ENCODE data around the gene DDX56.
A peak's percentile ranks its signal among the peaks of the same experiment; 100 is the strongest.
"Not testable (repeated sequence)": the region's sequence is repeated elsewhere in the genome, so short reads cannot be mapped to it uniquely, and the experiment has no call there.

Gene DDX56

GRCh38 chr7:44599222-44599621, 25.5 kb upstream of the DDX56 start:
- H3K4me3 ChIP-seq (ENCODE audit: low read depth, low read length): no peak overlapping the region

DNA sequence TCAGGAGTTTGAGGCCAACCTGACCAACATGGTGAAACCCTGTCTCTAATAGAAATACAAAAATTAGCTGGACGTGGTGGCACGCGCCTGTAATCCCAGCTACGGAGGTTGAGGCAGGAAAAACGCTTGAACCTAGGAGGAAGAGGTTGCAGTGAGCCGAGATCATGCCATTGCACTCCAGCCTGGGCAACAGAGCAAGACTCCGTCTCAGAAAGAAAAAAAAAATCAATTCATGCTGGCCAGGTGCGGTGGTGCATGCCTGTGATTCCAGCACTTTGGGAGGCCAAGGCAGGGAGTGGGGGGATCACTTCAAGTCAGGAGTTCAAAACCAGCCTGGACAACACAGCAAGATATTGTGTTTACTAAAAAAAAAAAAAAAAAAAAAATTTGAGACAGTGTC, 23.5 kb upstream of the DDX56 start:
- not testable (repeated sequence) for H3K4me3 ChIP-seq (ENCODE audit: low read depth, low read length)

- no peak overlapping the region for H3K4me3 ChIP-seq (ENCODE audit: low read depth, low read length)
These were observed 22.4 kb upstream of the DDX56 start for GRCh38 chr7:44595934-44596635.

- H3K4me3 ChIP-seq (ENCODE audit: low read depth, low read length): no peak overlapping the region
These were observed 17.2 kb upstream of the DDX56 start for GRCh38 chr7:44590910-44591309.

DNA sequence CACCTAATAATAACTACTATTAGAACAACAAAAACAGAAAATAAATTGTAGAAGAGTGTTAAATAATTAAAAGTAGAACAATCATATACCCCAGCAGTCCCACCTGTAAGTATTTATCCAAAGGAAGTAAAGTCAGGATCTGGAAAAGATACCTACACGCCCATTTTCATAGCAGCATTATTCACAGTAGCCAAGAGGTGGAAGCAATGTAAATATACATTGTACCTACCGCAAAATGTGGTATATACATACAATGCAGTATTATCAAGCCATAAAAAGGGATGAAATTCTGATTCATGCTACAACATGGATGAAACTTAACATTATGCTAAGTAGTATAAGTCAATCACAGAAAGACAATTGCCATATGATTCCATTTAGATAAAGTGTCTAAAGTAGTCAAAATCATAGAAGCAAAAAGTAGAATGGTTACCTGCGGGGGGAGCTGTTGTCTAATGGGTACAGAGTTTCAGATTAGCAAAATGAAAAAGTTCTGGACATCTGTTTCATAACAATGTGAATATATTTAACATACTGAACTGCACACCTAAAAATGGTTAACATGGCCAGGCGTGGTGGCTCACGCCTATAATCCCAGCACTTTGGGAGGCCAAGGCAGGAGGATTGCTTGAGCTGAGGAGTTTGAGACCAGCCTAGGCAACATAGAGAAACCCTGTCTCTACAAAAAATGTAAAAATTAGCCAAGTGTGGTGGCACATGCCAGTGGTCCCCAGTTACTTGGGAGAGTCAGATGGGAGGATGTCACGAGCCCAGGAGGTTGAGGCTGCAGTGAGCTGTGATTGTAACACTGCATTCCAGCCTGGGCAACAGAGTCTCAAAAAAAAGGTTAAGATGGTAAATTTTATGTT, 14.4 kb upstream of the DDX56 start:
- no peak overlapping the region for H3K4me3 ChIP-seq (ENCODE audit: low read depth, low read length)

- H3K4me3 ChIP-seq (ENCODE audit: low read depth, low read length): peak overlapping the region; percentile 82
These were observed 9.6 kb upstream of the DDX56 start for GRCh38 chr7:44583146-44583865.

GRCh38 chr7:44581879-44582603, 8.3 kb upstream of the DDX56 start, which contains the start of gene TMED4:
Gene TMED4, minus strand, starts transcription at chr7:44582231. Its CDS starts 25 bp downstream, at chr7:44582206.
- H3K4me3 ChIP-seq (ENCODE audit: low read depth, low read length): peak within 1 kb of the TSS; percentile 82

- peak overlapping the region; percentile 82 for H3K4me3 ChIP-seq (ENCODE audit: low read depth, low read length)
These were observed 7.5 kb upstream of the DDX56 start for GRCh38 chr7:44580945-44581878.

GRCh38 chr7:44576228-44576627, 2.5 kb upstream of the DDX56 start:
- H3K4me3 ChIP-seq (ENCODE audit: low read depth, low read length): no peak overlapping the region

DNA sequence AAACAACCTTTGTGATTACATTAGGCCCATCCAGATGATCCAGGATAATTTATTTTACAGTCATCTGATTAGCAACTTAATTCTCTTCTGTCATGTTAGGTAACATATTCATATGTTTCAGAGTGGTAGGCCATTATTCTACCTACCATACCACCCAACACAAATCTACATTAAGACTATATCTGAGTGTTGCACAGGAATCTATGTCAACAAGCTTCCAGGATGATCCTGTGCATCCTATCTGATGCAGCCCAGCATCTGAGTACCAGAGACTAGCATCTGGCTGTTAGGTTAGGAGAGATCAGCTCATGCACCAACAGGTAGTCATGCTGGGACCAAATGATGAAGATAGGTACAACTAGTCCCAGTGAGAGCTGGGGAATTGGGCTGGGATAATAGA, 1.3 kb upstream of the DDX56 start:
- no peak overlapping the region for H3K4me3 ChIP-seq (ENCODE audit: low read depth, low read length)

DNA sequence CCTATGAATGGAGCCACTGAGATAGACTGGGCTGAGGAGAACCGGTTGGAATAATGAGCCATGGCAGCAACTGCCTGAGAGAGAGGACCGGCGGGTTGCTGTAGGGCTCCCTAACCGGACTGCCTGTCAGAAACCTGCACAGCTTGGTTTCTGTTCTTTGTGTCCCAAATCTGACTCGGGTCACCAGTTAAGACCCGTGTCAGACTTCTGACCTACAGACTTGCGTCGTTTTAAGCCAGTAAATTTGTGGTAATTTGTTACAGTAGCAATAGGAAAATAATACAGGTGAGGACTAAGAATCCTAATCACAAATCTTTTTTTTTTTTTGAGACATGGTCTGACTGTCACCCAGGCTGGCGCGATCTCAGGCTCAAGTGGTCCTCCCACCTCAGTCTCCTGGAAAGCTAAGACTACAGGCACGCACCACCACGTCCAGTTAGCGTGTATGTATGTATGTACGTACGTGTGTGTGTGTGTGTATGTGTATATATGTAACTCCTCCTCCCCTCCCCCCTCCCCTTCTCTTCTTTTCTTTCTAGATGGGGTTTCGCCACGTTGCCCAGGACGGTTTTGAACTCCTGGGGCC, 672 bp upstream of the DDX56 start:
- H3K4me3 ChIP-seq (ENCODE audit: low read depth, low read length): peak overlapping the region; percentile 98

- H3K4me3 ChIP-seq (ENCODE audit: low read depth, low read length): peak overlapping the region; percentile 98
These were observed 937 bp downstream of the DDX56 start for GRCh38 chr7:44572771-44573170.

- H3K4me3 ChIP-seq (ENCODE audit: low read depth, low read length): no peak overlapping the region
These were observed 3.7 kb downstream of the DDX56 start for GRCh38 chr7:44569959-44570358.

GRCh38 chr7:44568771-44569560, 4.7 kb downstream of the DDX56 start:
- no peak overlapping the region for H3K4me3 ChIP-seq (ENCODE audit: low read depth, low read length)

GRCh38 chr7:44567884-44568283, 5.8 kb downstream of the DDX56 start:
- no peak overlapping the region for H3K4me3 ChIP-seq (ENCODE audit: low read depth, low read length)

DNA sequence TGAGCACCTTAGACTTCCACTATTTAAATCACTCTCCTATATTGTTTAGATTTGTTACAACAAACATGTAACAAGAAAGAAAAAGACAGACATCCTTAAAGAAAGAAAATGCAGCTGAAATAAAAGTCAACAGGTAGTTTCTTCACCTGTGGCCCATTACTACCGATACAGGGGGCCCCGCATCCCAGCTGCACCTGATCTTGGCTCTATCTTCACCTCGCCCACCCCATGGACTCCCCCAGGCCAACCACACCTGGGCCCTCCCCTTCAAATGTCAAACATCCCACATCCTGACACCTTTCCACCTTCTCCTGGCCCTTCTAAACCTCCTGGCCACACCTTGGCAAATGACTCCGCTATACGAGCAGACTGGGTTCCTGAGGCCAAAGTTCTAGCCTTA, 7.0 kb downstream of the DDX56 start:
- no peak overlapping the region for H3K4me3 ChIP-seq (ENCODE audit: low read depth, low read length)

DNA sequence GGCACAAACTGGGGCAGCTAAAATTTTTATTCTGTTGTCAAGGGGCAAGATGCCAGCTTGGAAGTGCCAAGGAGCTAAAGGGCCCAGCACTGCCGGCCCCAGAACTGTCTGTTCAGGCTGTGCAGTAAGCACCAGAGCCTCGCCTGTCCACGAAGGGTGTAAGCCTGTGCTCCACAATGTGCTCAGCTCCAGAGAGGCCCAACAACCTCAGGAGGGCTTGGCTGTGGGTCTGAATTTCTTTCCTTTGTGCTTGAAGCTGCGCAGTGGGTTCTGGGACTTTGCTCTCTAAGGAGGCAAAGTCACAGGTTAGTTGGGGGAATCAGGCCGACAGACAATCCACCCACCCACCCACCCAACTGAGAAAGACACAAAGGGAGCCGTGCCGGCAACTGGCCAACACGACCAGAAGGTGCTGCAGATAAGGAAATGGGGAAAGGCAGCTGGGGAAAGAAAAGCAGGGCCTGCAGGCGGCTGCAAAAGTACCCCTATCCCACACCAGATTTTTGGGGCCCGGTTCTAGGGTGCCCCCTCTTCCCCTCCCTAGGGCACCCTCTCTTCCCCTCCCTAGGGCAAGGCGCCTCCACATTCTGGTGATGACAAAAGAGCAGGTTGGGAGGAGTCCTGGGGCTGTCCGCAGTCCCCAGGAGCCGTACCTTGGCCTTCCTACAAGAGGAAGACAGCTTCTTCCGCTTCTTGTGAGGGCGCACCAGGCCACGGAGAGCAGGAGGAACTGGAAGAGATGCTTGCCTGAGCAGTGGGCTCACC, 7.7 kb downstream of the DDX56 start:
- no peak overlapping the region for H3K4me3 ChIP-seq (ENCODE audit: low read depth, low read length)

Data from iPS-11a (cell line).